Neural cell (in vitro differentiated cells): ENCODE data around the gene RFESD. TPM values are rescaled to one million over a fixed set of nuclear protein-coding genes. Genes with fewer than 3 reads are reported as not detected.
"Not testable (repeated sequence)": the region's sequence is repeated elsewhere in the genome, so short reads cannot be mapped to it uniquely, and the experiment has no call there.

Experiments
- H2AFZ ChIP-seq: fragments of 200-600, 300-800 bp; sonication (generic), shearing (Covaris generic); 2 replicates; pipeline ENCODE4 v1.6.0; 2014; ENCODE audit warnings: low read depth, mild to moderate bottlenecking, antibody characterized with exemption, low read length, moderate library complexity
- H3F3A ChIP-seq: fragments of 200-600 bp; shearing (Covaris generic); 2 replicates; pipeline ENCODE4 v1.6.1; 2016; ENCODE audit warnings: mild to moderate bottlenecking, moderate library complexity, mixed read lengths, antibody characterized with exemption, low read length; ENCODE audit not compliant: insufficient read depth, poor library complexity, severe bottlenecking
- H3K27ac ChIP-seq: fragments of 200-600, 300-800 bp; sonication (generic), shearing (Covaris generic); 2 replicates; pipeline ENCODE4 v1.5.1; 2014; ENCODE audit warnings: mild to moderate bottlenecking, low read length, moderate library complexity
- H3K27me3 ChIP-seq: fragments of 300-800, 200-600 bp; sonication (generic), shearing (Covaris generic); 2 replicates; pipeline ENCODE4 v1.6.0; 2014; ENCODE audit warnings: mild to moderate bottlenecking, low read depth, low read length, moderate library complexity; ENCODE audit not compliant: insufficient read depth
- H3K36me3 ChIP-seq: fragments of 300-800, 200-600 bp; sonication (generic), shearing (Covaris generic); 2 replicates; pipeline ENCODE4 v1.5.1; 2014; ENCODE audit warnings: mild to moderate bottlenecking, antibody characterized with exemption, low read length, moderate library complexity; ENCODE audit not compliant: insufficient read depth
- H3K4me2 ChIP-seq: fragments of 300-800, 200-600 bp; sonication (generic), shearing (Covaris generic); 2 replicates; pipeline ENCODE4 v1.6.0; 2014; ENCODE audit warnings: mild to moderate bottlenecking, low read length
- H3K4me3 ChIP-seq: fragments of 300-800, 200-600 bp; sonication (generic), shearing (Covaris generic); 2 replicates; pipeline ENCODE4 v1.5.1; 2014; ENCODE audit warnings: mild to moderate bottlenecking, low read length, moderate library complexity
- H3K79me2 ChIP-seq: fragments of 200-600 bp; shearing (Covaris generic); replicated peaks from 2 replicates; pipeline ENCODE4 v1.6.0; 2014; ENCODE audit warnings: mild to moderate bottlenecking, low read length, moderate library complexity; ENCODE audit not compliant: insufficient read depth
- H3K9ac ChIP-seq: fragments of 300-800, 200-600 bp; sonication (generic), shearing (Covaris generic); 2 replicates; pipeline ENCODE4 v1.6.1; 2016; ENCODE audit warnings: mild to moderate bottlenecking, low read length, mixed read lengths
- H3K9me2 ChIP-seq: fragments of 200-600 bp; shearing (Covaris generic); 2 replicates; pipeline ENCODE4 v1.6.1; 2016; ENCODE audit warnings: mild to moderate bottlenecking, low read length, mixed read lengths; ENCODE audit not compliant: insufficient read depth
- H3K9me3 ChIP-seq: fragments of 200-600, 300-800 bp; sonication (generic), shearing (Covaris generic); 2 replicates; pipeline ENCODE4 v1.6.1; 2016; ENCODE audit warnings: mild to moderate bottlenecking, mixed run types, low read length, moderate library complexity, mixed read lengths
- H4K20me1 ChIP-seq: fragments of 200-600 bp; shearing (Covaris generic); 2 replicates; pipeline ENCODE4 v1.6.1; 2016; ENCODE audit warnings: mild to moderate bottlenecking, mixed run types; ENCODE audit not compliant: insufficient read depth
- EP300 ChIP-seq: fragments of 450-650 bp; conservative IDR thresholded peaks from 2 replicates; pipeline ENCODE4 v1.6.1; 2014; ENCODE audit warnings: antibody characterized with exemption, mild to moderate bottlenecking, moderate library complexity; ENCODE audit not compliant: poor library complexity, severe bottlenecking
- EZH2 ChIP-seq: fragments of 200-600, 300-800 bp; shearing (Covaris generic), sonication (generic); IDR thresholded peaks from 2 replicates; pipeline ENCODE4 v1.6.1; 2014; ENCODE audit warnings: antibody characterized with exemption, low read length, borderline replicate concordance, mild to moderate bottlenecking; ENCODE audit not compliant: insufficient read depth, poor library complexity, severe bottlenecking
- MXI1 ChIP-seq: fragments of 450-650 bp; conservative IDR thresholded peaks from 2 replicates; pipeline ENCODE4 v1.6.1; 2014; ENCODE audit warnings: antibody characterized with exemption, mild to moderate bottlenecking; ENCODE audit not compliant: poor library complexity, severe bottlenecking
- POLR2AphosphoS5 ChIP-seq: IDR thresholded peaks from 2 replicates; pipeline ENCODE4 v1.6.1; 2012
- RAD21 ChIP-seq: fragments of 450-650 bp; conservative IDR thresholded peaks from 2 replicates; pipeline ENCODE4 v1.6.1; 2014; ENCODE audit warnings: antibody characterized with exemption, mild to moderate bottlenecking, moderate library complexity
- SMC3 ChIP-seq: fragments of 450-650 bp; conservative IDR thresholded peaks from 2 replicates; pipeline ENCODE4 v1.6.1; 2014; ENCODE audit warnings: antibody characterized with exemption, mild to moderate bottlenecking, moderate library complexity; ENCODE audit not compliant: poor library complexity
- TAF1 ChIP-seq: IDR thresholded peaks from 2 replicates; pipeline ENCODE4 v1.6.1; 2012; ENCODE audit warnings: low read depth
- polyA plus RNA-seq: library from polyadenylated mRNA; depleted of rRNA; stranded (reverse); fragments of >200 nt; gene quantifications from 2 replicates; pipeline ENCODE4 v1.2.3, GENCODE V29; 2014
- TF ChIP-seq, protein P1 (sequence below): IDR thresholded peaks from 2 replicates; pipeline ENCODE4 v1.6.1; 2012; ENCODE audit warnings: borderline replicate concordance
- TF ChIP-seq, protein P2 (sequence below): fragments of 450-650 bp; IDR thresholded peaks from 2 replicates; pipeline ENCODE4 v1.5.1; 2014; ENCODE audit warnings: antibody characterized with exemption, mild to moderate bottlenecking, moderate library complexity; ENCODE audit not compliant: poor library complexity, severe bottlenecking

The RFESD gene
- polyA plus RNA-seq, 1 donor from 2014 or later, result not detected

DNA sequence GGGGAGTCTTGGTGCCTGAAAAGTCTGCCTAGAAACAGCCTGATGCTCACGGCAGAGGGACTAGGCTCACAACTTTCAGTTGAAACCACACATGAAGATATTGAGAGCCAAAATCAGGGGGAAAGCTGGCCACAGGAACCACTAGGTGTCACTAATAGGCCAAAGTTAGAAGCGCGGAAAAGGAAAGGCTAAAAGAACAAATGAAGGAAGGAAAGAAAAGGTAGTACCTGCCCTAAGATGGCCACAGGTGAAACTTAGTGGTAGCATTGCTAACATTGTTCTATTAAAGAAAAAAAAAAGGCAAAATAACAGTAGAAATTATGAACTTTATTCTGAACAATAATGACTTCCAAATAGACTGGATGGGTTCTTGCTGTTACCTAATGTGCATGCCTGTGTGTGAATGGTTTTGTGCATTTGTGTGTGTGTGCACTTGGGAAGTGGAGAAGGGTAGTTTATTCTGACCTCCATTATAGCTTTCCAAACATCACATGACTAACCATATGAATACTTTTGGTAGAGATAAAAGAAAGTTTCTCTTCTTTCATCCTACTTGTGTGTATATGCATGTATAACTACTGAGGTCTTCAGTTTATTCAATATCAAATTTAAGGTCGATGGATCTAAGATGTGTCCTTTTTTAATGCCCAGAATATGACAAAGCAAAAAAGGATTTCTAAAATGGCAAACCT is 2.1 kb upstream of the RFESD start:
- no peak overlapping the region for H3K9ac ChIP-seq
- no peak overlapping the region for H3K27ac ChIP-seq
- H4K20me1 ChIP-seq, result no peaks in the 10 kb centered on the region
- TF ChIP-seq, protein P1, sequence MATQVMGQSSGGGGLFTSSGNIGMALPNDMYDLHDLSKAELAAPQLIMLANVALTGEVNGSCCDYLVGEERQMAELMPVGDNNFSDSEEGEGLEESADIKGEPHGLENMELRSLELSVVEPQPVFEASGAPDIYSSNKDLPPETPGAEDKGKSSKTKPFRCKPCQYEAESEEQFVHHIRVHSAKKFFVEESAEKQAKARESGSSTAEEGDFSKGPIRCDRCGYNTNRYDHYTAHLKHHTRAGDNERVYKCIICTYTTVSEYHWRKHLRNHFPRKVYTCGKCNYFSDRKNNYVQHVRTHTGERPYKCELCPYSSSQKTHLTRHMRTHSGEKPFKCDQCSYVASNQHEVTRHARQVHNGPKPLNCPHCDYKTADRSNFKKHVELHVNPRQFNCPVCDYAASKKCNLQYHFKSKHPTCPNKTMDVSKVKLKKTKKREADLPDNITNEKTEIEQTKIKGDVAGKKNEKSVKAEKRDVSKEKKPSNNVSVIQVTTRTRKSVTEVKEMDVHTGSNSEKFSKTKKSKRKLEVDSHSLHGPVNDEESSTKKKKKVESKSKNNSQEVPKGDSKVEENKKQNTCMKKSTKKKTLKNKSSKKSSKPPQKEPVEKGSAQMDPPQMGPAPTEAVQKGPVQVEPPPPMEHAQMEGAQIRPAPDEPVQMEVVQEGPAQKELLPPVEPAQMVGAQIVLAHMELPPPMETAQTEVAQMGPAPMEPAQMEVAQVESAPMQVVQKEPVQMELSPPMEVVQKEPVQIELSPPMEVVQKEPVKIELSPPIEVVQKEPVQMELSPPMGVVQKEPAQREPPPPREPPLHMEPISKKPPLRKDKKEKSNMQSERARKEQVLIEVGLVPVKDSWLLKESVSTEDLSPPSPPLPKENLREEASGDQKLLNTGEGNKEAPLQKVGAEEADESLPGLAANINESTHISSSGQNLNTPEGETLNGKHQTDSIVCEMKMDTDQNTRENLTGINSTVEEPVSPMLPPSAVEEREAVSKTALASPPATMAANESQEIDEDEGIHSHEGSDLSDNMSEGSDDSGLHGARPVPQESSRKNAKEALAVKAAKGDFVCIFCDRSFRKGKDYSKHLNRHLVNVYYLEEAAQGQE, result no peak
- TF ChIP-seq POLR2AphosphoS5 (no peak), TAF1 (no peak), EZH2 (no peak), RAD21 (peak; percentile 87), EP300 (no peak), SMC3 (peak; percentile 89), MXI1 (no peak)
- TF ChIP-seq, protein P2, sequence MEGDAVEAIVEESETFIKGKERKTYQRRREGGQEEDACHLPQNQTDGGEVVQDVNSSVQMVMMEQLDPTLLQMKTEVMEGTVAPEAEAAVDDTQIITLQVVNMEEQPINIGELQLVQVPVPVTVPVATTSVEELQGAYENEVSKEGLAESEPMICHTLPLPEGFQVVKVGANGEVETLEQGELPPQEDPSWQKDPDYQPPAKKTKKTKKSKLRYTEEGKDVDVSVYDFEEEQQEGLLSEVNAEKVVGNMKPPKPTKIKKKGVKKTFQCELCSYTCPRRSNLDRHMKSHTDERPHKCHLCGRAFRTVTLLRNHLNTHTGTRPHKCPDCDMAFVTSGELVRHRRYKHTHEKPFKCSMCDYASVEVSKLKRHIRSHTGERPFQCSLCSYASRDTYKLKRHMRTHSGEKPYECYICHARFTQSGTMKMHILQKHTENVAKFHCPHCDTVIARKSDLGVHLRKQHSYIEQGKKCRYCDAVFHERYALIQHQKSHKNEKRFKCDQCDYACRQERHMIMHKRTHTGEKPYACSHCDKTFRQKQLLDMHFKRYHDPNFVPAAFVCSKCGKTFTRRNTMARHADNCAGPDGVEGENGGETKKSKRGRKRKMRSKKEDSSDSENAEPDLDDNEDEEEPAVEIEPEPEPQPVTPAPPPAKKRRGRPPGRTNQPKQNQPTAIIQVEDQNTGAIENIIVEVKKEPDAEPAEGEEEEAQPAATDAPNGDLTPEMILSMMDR, result peak; percentile 83
- H3K79me2 ChIP-seq, result no peaks in the 10 kb centered on the region
- no peaks in the 10 kb centered on the region for H3K27me3 ChIP-seq
- no peaks in the 10 kb centered on the region for H3K9me2 ChIP-seq
- H3F3A ChIP-seq, result no peaks in the 10 kb centered on the region
- H3K36me3 ChIP-seq, result no peaks in the 10 kb centered on the region
- peaks cover 3% of the 10 kb centered on the region for H3K9me3 ChIP-seq
- H3K4me2 ChIP-seq, result no peak overlapping the region
- no peak overlapping the region for H3K4me3 ChIP-seq
- H2AFZ ChIP-seq, result no peak overlapping the region

DNA sequence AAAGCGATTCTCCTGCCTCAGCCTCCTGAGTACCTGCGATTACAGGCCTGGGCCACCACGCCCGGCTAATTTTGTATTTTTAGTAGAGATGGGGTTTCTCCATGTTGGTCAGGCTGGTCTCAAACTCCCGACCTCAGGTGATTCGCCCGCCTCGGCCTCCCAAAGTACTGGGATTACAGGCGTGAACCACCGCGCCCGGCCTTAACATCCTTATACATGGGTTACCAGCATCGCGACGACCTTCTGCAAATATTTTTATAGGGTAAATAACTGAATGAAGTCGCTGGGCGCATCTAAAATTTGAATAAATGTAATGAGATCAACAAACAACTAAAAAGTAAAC is 380 bp upstream of the RFESD start:
- not testable (repeated sequence) for H4K20me1 ChIP-seq, H3K27me3 ChIP-seq, H2AFZ ChIP-seq, H3K9me2 ChIP-seq, H3F3A ChIP-seq, H3K27ac ChIP-seq, H3K36me3 ChIP-seq, H3K4me2 ChIP-seq, H3K9me3 ChIP-seq, H3K79me2 ChIP-seq, H3K9ac ChIP-seq
- peak overlapping the region; percentile 64 for H3K4me3 ChIP-seq
